Endothelial cell (in vitro differentiated cells): ENCODE data around the gene POP4. TPM values are rescaled to one million over a fixed set of nuclear protein-coding genes. Genes with fewer than 3 reads are reported as not detected.

ENCODE experiments used
- DNase-seq: peaks from one replicate; pipeline ENCODE4 v3.0.0; 2021; ENCODE audit warnings: low spot score
- H3K27ac Mint-ChIP-seq: one replicate; pipeline ENCODE4 v1.8.0; 2021; ENCODE audit warnings: mixed read lengths, inconsistent platforms; ENCODE audit not compliant: unreplicated experiment
- H3K27me3 Mint-ChIP-seq: one replicate; pipeline ENCODE4 v1.8.0; 2021; ENCODE audit warnings: mild to moderate bottlenecking, moderate library complexity, mixed read lengths, inconsistent platforms; ENCODE audit not compliant: unreplicated experiment
- H3K36me3 Mint-ChIP-seq: one replicate; pipeline ENCODE4 v1.8.0; 2021; ENCODE audit warnings: mild to moderate bottlenecking, low read depth, mixed read lengths, inconsistent platforms; ENCODE audit not compliant: unreplicated experiment
- H3K4me1 Mint-ChIP-seq: one replicate; pipeline ENCODE4 v1.8.0; 2021; ENCODE audit warnings: mild to moderate bottlenecking, mixed read lengths, inconsistent platforms; ENCODE audit not compliant: unreplicated experiment
- H3K4me3 Mint-ChIP-seq: one replicate; pipeline ENCODE4 v1.8.0; 2021; ENCODE audit warnings: mild to moderate bottlenecking, mixed read lengths, inconsistent platforms; ENCODE audit not compliant: unreplicated experiment
- H3K9me3 Mint-ChIP-seq: one replicate; pipeline ENCODE4 v1.8.0; 2021; ENCODE audit warnings: mixed read lengths, inconsistent platforms; ENCODE audit not compliant: unreplicated experiment
- total RNA-seq: library from RNA; stranded (reverse); fragmentation: NEBNext Ultra II Directional; extraction: Animal tissue kit (Norgen Biotek cat#: 25700); gene quantifications from one replicate; pipeline ENCODE4 v1.2.1, GENCODE V29; 2021; ENCODE audit not compliant: unreplicated experiment
- TF ChIP-seq, protein P1 (sequence below): fragments of 200-600 bp; sonication (generic); IDR thresholded peaks from one replicate; pipeline ENCODE4 v1.5.0; 2021; ENCODE audit warnings: antibody characterized with exemption; ENCODE audit not compliant: unreplicated experiment

The POP4 gene
- total RNA-seq, 1 donor from 2014 or later: 48.8 TPM

GRCh38 chr19:29615891-29616425 is 9.9 kb downstream of the POP4 start:
- Mint-ChIP-seq H3K4me1 (no peaks in the 10 kb centered on the region), H3K27ac (no peak overlapping the region), H3K36me3 (peaks cover 30% of the 10 kb centered on the region), H3K27me3 (peaks cover 3% of the 10 kb centered on the region), H3K9me3 (no peaks in the 10 kb centered on the region), H3K4me3 (no peak overlapping the region)
- no peak for DNase-seq
- TF ChIP-seq, protein P1, sequence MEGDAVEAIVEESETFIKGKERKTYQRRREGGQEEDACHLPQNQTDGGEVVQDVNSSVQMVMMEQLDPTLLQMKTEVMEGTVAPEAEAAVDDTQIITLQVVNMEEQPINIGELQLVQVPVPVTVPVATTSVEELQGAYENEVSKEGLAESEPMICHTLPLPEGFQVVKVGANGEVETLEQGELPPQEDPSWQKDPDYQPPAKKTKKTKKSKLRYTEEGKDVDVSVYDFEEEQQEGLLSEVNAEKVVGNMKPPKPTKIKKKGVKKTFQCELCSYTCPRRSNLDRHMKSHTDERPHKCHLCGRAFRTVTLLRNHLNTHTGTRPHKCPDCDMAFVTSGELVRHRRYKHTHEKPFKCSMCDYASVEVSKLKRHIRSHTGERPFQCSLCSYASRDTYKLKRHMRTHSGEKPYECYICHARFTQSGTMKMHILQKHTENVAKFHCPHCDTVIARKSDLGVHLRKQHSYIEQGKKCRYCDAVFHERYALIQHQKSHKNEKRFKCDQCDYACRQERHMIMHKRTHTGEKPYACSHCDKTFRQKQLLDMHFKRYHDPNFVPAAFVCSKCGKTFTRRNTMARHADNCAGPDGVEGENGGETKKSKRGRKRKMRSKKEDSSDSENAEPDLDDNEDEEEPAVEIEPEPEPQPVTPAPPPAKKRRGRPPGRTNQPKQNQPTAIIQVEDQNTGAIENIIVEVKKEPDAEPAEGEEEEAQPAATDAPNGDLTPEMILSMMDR: no peak

- TF ChIP-seq, protein P1: no peak
- Mint-ChIP-seq H3K36me3 (peaks cover 27% of the 10 kb centered on the region), H3K9me3 (no peaks in the 10 kb centered on the region), H3K27ac (no peak overlapping the region), H3K4me3 (no peak overlapping the region), H3K4me1 (peaks cover 4% of the 10 kb centered on the region), H3K27me3 (peaks cover 8% of the 10 kb centered on the region)
- DNase-seq: no peak
These were observed 10.5 kb downstream of the POP4 start for GRCh38 chr19:29616541-29616940.

GRCh38 chr19:29617366-29618266 is 11.5 kb downstream of the POP4 start:
- H3K4me1 Mint-ChIP-seq: peaks cover 4% of the 10 kb centered on the region
- H3K27me3 Mint-ChIP-seq: peaks cover 6% of the 10 kb centered on the region
- no peaks in the 10 kb centered on the region for H3K9me3 Mint-ChIP-seq
- DNase-seq: no peak
- H3K27ac Mint-ChIP-seq: no peak overlapping the region
- TF ChIP-seq, protein P1: no peak
- H3K36me3 Mint-ChIP-seq: peaks cover 19% of the 10 kb centered on the region
- H3K4me3 Mint-ChIP-seq: no peak overlapping the region

- no peak for DNase-seq
- no peaks in the 10 kb centered on the region for H3K9me3 Mint-ChIP-seq
- H3K4me3 Mint-ChIP-seq: no peak overlapping the region
These were observed 12.4 kb downstream of the POP4 start for GRCh38 chr19:29618434-29618833.

More at GRCh38 chr19:29618434-29618833, 12.4 kb downstream of the POP4 start:
- Mint-ChIP-seq H3K27ac (no peak overlapping the region), H3K4me1 (peaks cover 4% of the 10 kb centered on the region), H3K27me3 (peaks cover 6% of the 10 kb centered on the region), H3K36me3 (peaks cover 11% of the 10 kb centered on the region)
- TF ChIP-seq, protein P1: no peak
